H1 (cell line): ENCODE data around the gene G6PC3. TPM values are rescaled to one million over a fixed set of nuclear protein-coding genes. Genes with fewer than 3 reads are reported as not detected.

Experiments used
- BCL11A ChIP-seq, 2 experiments: IDR thresholded peaks; one replicate each; pipeline ENCODE4 v1.6.1; 2011; ENCODE audit warnings: low read depth in 2 of 2, low read length in 2 of 2, mild to moderate bottlenecking in 2 of 2
- CHD2 ChIP-seq: IDR thresholded peaks from 2 replicates; pipeline ENCODE4 v1.6.1; 2012; ENCODE audit warnings: low read length, improper control_type of control experiment
- HDAC2 ChIP-seq, 2 experiments: fragments of 300-600 bp in 1 of 2; sonication (generic) in 1 of 2; IDR thresholded peaks; 2 replicates each; pipeline ENCODE4 v1.6.1; 2011 to 2012; ENCODE audit warnings: low read depth in 2 of 2, low read length in 2 of 2, mild to moderate bottlenecking in 2 of 2, moderate library complexity in 2 of 2, borderline replicate concordance in 1 of 2, inconsistent platforms in 1 of 2
- HDAC6 ChIP-seq: IDR thresholded peaks from one replicate; pipeline ENCODE4 v1.7.1; 2012; ENCODE audit warnings: low read depth, mild to moderate bottlenecking, inconsistent platforms, low read length, moderate library complexity
- POLR2A ChIP-seq, 2 experiments: IDR thresholded peaks; 1 replicate in 1 of 2; 2 replicates in 1 of 2; pipeline ENCODE4 v1.6.1; 2011; ENCODE audit warnings: low read depth in 2 of 2, low read length in 2 of 2, mild to moderate bottlenecking in 2 of 2; ENCODE audit errors: control extremely low read depth in 1 of 2
- RFX5 ChIP-seq: IDR thresholded peaks from 2 replicates; pipeline ENCODE4 v1.6.1; 2011; ENCODE audit warnings: low read depth, low read length, improper control_type of control experiment, borderline replicate concordance
- RNF2 ChIP-seq: fragments of 200-900, 300-1000 bp; sonication (generic); IDR thresholded peaks from 2 replicates; pipeline ENCODE4 v1.7.1; 2016; ENCODE audit warnings: borderline replicate concordance, low read depth, mild to moderate bottlenecking, antibody characterized with exemption, low read length; ENCODE audit not compliant: poor library complexity, severe bottlenecking; ENCODE audit errors: missing control alignments
- SP2 ChIP-seq: IDR thresholded peaks from 2 replicates; pipeline ENCODE4 v1.6.1; 2012; ENCODE audit warnings: mild to moderate bottlenecking, low read length, inconsistent platforms
- polyA plus RNA-seq, 7 experiments: library from polyadenylated mRNA; depleted of rRNA in 3 of 7; stranded (reverse) in 5 of 7; unstranded in 2 of 7; fragments of >200 nt in 5 of 7; fragments of 200-250 nt in 2 of 7; gene quantifications; 1 replicate in 5 of 7; 2 replicates in 1 of 7; 4 replicates in 1 of 7; pipeline versions ENCODE4 v1.2.1 to v1.2.3, GENCODE V29; 2011 to 2013; ENCODE audit warnings: missing spikeins in 2 of 7, mixed read lengths in 2 of 7
- total RNA-seq: library from RNA; stranded (reverse); fragmentation: NEBNext Ultra II Directional; extraction: Animal tissue kit (Norgen Biotek cat#: 25700); gene quantifications from 2 replicates; pipeline ENCODE4 v1.2.1, GENCODE V29; 2021

Gene G6PC3
- total and polyA plus RNA-seq, 2 of the 8 experiments (the other 6 are each of a cell fraction or from before 2014, with no cell fraction given), result 104 to 343 TPM

GRCh38 chr17:44082256-44082927 lies 11.9 kb downstream of the G6PC3 start (continued):
- no peak for TF ChIP-seq POLR2A (IDR thresholded peaks at IDR 0.05; ENCODE audit: control extremely low read depth in 1 of 2, low read depth in 2 of 2, low read length in 2 of 2)
- no peak for TF ChIP-seq BCL11A (IDR thresholded peaks at IDR 0.05; ENCODE audit: low read depth in 2 of 2, low read length in 2 of 2)
- no peak for TF ChIP-seq CHD2
- TF ChIP-seq RNF2, result no peak
- no peak for TF ChIP-seq SP2
- no peak for TF ChIP-seq HDAC6
- no peak for TF ChIP-seq RFX5
- no peak for TF ChIP-seq HDAC2 (IDR thresholded peaks at IDR 0.05; ENCODE audit: borderline replicate concordance in 1 of 2, low read depth in 2 of 2, low read length in 2 of 2)
